ENCODE results near the gene NPFF. TPM values are rescaled to one million over a fixed set of nuclear protein-coding genes. Genes with fewer than 3 reads are reported as not detected.
A peak's percentile ranks its signal among the peaks of the same experiment; 100 is the strongest.
"Not testable (repeated sequence)": the region's sequence is repeated elsewhere in the genome, so short reads cannot be mapped to it uniquely, and the experiment has no call there.

Gene NPFF
- polyA plus RNA-seq, 3 donors: 0.29 TPM; not detected in 2

DNA sequence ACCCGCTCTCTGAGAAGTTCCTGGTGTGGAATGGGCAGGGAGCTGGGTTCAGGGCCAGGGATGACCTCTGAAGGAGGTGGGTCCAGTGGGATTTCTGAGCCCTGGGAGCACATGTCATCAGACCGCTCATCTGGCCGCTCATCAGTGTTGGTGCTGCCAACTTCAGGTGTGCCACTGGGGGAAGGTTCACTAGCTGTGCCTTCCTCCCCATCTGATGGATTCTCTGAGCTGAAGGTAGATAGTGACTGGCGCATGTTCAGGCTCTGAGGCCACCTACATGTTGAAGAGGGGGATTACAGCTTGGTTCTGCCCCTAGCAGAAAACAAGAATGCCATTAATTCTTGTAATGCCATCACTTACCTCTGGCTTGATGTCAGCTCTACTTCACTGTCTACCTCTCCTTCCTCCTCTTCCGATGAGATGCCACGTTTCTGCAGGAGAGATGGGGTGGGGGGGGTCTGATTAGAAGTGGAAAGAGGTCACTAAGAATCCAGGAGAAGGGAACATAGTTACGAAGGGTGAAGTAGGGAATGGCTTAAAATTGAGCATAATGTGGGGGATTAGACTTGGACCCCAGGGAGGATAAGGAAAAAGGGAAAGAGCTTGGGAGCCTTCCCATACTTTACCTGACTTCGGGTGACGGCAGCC, 25.2 kb downstream of the NPFF start:
- H2AFZ ChIP-seq (ENCODE audit: insufficient read depth, low read depth, low read length, poor library complexity, severe bottlenecking): no peak overlapping the region
- TF ChIP-seq, protein P1, sequence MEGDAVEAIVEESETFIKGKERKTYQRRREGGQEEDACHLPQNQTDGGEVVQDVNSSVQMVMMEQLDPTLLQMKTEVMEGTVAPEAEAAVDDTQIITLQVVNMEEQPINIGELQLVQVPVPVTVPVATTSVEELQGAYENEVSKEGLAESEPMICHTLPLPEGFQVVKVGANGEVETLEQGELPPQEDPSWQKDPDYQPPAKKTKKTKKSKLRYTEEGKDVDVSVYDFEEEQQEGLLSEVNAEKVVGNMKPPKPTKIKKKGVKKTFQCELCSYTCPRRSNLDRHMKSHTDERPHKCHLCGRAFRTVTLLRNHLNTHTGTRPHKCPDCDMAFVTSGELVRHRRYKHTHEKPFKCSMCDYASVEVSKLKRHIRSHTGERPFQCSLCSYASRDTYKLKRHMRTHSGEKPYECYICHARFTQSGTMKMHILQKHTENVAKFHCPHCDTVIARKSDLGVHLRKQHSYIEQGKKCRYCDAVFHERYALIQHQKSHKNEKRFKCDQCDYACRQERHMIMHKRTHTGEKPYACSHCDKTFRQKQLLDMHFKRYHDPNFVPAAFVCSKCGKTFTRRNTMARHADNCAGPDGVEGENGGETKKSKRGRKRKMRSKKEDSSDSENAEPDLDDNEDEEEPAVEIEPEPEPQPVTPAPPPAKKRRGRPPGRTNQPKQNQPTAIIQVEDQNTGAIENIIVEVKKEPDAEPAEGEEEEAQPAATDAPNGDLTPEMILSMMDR (IDR thresholded peaks at IDR 0.05): no peak
- H3K36me3 ChIP-seq (replicated peaks in 1 of 2; ENCODE audit: control insufficient read depth in 1 of 2, insufficient read depth in 2 of 2, low read length in 2 of 2): peaks cover 78 to 99% of the 10 kb centered on the region in 2 donors
- H3K79me2 ChIP-seq (ENCODE audit: insufficient read depth, low read length): peaks cover 13% of the 10 kb centered on the region
- no peaks in the 10 kb centered on the region for H3K4me1 ChIP-seq (ENCODE audit: control insufficient read depth in 1 of 2, insufficient read depth in 2 of 2, low read length in 2 of 2)
- peak overlapping the region in 1 of 2 donors; percentile 51 for H3K27ac ChIP-seq (ENCODE audit: low read depth in 1 of 2, low read length in 2 of 2)
- H3K4me3 Mint-ChIP-seq: no peak overlapping the region
- no peak overlapping the region for H3K4me3 ChIP-seq (replicated peaks in 1 of 3; ENCODE audit: low read depth in 2 of 3, low read length in 3 of 3)
- no peaks in the 10 kb centered on the region for H3K27me3 ChIP-seq (ENCODE audit: control insufficient read depth in 2 of 2, insufficient read depth in 2 of 2, low read length in 2 of 2)
- H4K20me1 ChIP-seq (ENCODE audit: insufficient read depth, low read length): peaks cover 95% of the 10 kb centered on the region
- DNase-seq: no peak
- H3K9ac ChIP-seq (ENCODE audit: insufficient read depth, low read length, poor library complexity, severe bottlenecking): no peak overlapping the region
- H3K9me3 ChIP-seq (replicated peaks in 1 of 2; ENCODE audit: control insufficient read depth in 1 of 2, insufficient read depth in 1 of 2, low read length in 2 of 2): no peaks in the 10 kb centered on the region
- peaks cover 56 to 70% of the 10 kb centered on the region in 2 donors for H3K36me3 Mint-ChIP-seq
- peak overlapping the region in 2 of 7 donors; percentile 2 to 55 for H3K27ac Mint-ChIP-seq
- no peaks in the 10 kb centered on the region for H3K4me1 Mint-ChIP-seq
- WGBS (ENCODE audit: insufficient coverage): 90% methylated on average over 4 of the region's 9 CpGs
- H3K4me2 ChIP-seq (replicated peaks; ENCODE audit: extremely low read depth, low read length, poor library complexity, severe bottlenecking): no peak overlapping the region
- intact Hi-C loops (cut with micrococcal nuclease): no loop called here
- H3K27me3 Mint-ChIP-seq (ENCODE audit: low read depth in 3 of 3): peaks cover 0 to 2% (median 1%) of the 10 kb centered on the region in 3 donors
- H3K9me3 Mint-ChIP-seq: peaks cover 0 to 1% (median 0%) of the 10 kb centered on the region in 7 donors

DNA sequence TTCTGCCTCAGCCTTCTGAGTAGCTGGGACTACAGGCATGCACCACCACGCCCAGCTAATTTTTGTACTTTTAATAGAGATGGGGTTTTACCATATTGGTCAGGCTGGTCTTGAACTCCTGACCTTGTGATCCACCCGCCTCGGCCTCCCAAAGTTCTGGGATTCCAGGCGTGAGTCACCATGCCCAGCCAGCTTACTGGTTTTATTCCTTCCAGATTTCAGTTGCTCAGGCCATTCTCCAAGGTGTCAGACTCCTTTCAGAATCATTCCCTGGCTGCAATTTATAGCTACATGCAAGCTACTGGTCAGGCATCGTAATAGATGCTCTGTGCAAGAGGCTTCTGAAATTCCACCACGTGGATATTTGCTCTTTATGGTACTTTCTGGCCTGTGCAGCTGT, 25.8 kb downstream of the NPFF start:
- H3K9ac ChIP-seq (ENCODE audit: insufficient read depth, low read length, poor library complexity, severe bottlenecking); H3K9me3 Mint-ChIP-seq; DNase-seq; H3K9me3 ChIP-seq (replicated peaks in 1 of 2; ENCODE audit: control insufficient read depth in 1 of 2, insufficient read depth in 1 of 2, low read length in 2 of 2); H3K27me3 Mint-ChIP-seq (ENCODE audit: low read depth in 3 of 3); H3K27me3 ChIP-seq (ENCODE audit: control insufficient read depth in 2 of 2, insufficient read depth in 2 of 2, low read length in 2 of 2); H3K4me1 Mint-ChIP-seq; H3K4me3 Mint-ChIP-seq; H3K4me1 ChIP-seq (ENCODE audit: control insufficient read depth in 1 of 2, insufficient read depth in 2 of 2, low read length in 2 of 2); H2AFZ ChIP-seq (ENCODE audit: insufficient read depth, low read depth, low read length, poor library complexity, severe bottlenecking); intact Hi-C loops (cut with micrococcal nuclease); H3K4me2 ChIP-seq (replicated peaks; ENCODE audit: extremely low read depth, low read length, poor library complexity, severe bottlenecking); H3K4me3 ChIP-seq (replicated peaks in 1 of 3; ENCODE audit: low read depth in 2 of 3, low read length in 3 of 3): not testable (repeated sequence)
- WGBS (ENCODE audit: insufficient coverage): 98% methylated on average over 5 of the region's 6 CpGs
- Mint-ChIP-seq H3K27ac (peak overlapping the region in 2 of 7 donors; percentile 53 to 54), H3K36me3 (peaks cover 62 to 76% of the 10 kb centered on the region in 2 donors)
- Histone ChIP-seq H4K20me1 (ENCODE audit: insufficient read depth, low read length) (peaks cover 95% of the 10 kb centered on the region), H3K27ac (ENCODE audit: low read depth in 1 of 2, low read length in 2 of 2) (peak overlapping the region in 1 of 2 donors; percentile 51), H3K36me3 (replicated peaks in 1 of 2; ENCODE audit: control insufficient read depth in 1 of 2, insufficient read depth in 2 of 2, low read length in 2 of 2) (peaks cover 83 to 100% of the 10 kb centered on the region in 2 donors), H3K79me2 (ENCODE audit: insufficient read depth, low read length) (peaks cover 19% of the 10 kb centered on the region)

Data from CD14-positive monocyte (primary cell).